Stimulated activated CD8-positive, alpha-beta memory T cell treated with anti-CD3 and anti-CD28 coated beads, Interleukin-12 subunit alpha, Interleukin-12 subunit beta, amount 100 ng/mL, for 24 hours (primary cell): Measurements from ENCODE around the gene ANO2.

Experiments
- DNase-seq: peaks from one replicate; pipeline ENCODE4 v3.0.0-alpha.2; 2020; ENCODE audit errors: extremely low read depth

ANO2 gene

GRCh38 chr12:5964913-5965900, 20.1 kb upstream of the ANO2 start:
- DNase-seq, result no peak

GRCh38 chr12:5963515-5963914, 18.5 kb upstream of the ANO2 start:
- no peak for DNase-seq

- no peak for DNase-seq
Measured at GRCh38 chr12:5960783-5961182, 15.7 kb upstream of the ANO2 start.

- DNase-seq, result no peak
Measured at GRCh38 chr12:5956987-5957386, 11.9 kb upstream of the ANO2 start.

- no peak for DNase-seq
Measured at GRCh38 chr12:5954661-5955060, 9.6 kb upstream of the ANO2 start.

- DNase-seq, result no peak
Measured at GRCh38 chr12:5953835-5954586, 9.0 kb upstream of the ANO2 start.

- no peak for DNase-seq
Measured at GRCh38 chr12:5952031-5952430, 7.0 kb upstream of the ANO2 start.

- no peak for DNase-seq
Measured at GRCh38 chr12:5948696-5949095, 3.6 kb upstream of the ANO2 start.

- no peak for DNase-seq
Measured at GRCh38 chr12:5947006-5947405, 1.9 kb upstream of the ANO2 start.

GRCh38 chr12:5946388-5946787, 1.3 kb upstream of the ANO2 start:
- DNase-seq, result no peak

GRCh38 chr12:5944688-5945070, 380 bp downstream of the ANO2 start:
- DNase-seq, result no peak

- DNase-seq, result no peak
Measured at GRCh38 chr12:5944053-5944452, 1.0 kb downstream of the ANO2 start.

GRCh38 chr12:5941907-5942306, 3.2 kb downstream of the ANO2 start:
- no peak for DNase-seq

- no peak for DNase-seq
Measured at GRCh38 chr12:5927732-5928516, 17.1 kb downstream of the ANO2 start.

GRCh38 chr12:5925646-5926045, 19.4 kb downstream of the ANO2 start:
- no peak for DNase-seq

GRCh38 chr12:5924342-5924741, 20.7 kb downstream of the ANO2 start:
- no peak for DNase-seq

GRCh38 chr12:5923751-5924150, 21.3 kb downstream of the ANO2 start:
- no peak for DNase-seq

GRCh38 chr12:5923043-5923605, 21.9 kb downstream of the ANO2 start:
- no peak for DNase-seq

GRCh38 chr12:5921966-5922899, 22.8 kb downstream of the ANO2 start:
- DNase-seq, result no peak

GRCh38 chr12:5921027-5921909, 23.8 kb downstream of the ANO2 start:
- no peak for DNase-seq
